Thymus (tissue), 11 donors: ENCODE measurements around the gene SLC47A1. TPM values are rescaled to one million over a fixed set of nuclear protein-coding genes. Genes with fewer than 3 reads are reported as not detected.
"Not testable (repeated sequence)": the region's sequence is repeated elsewhere in the genome, so short reads cannot be mapped to it uniquely, and the experiment has no call there.

ENCODE experiments used
- DNase-seq, 9 donors: peaks; one replicate each; pipeline ENCODE4 v3.0.0-alpha.2; 2013; ENCODE audit warnings: low spot score in 9 of 9, low read depth in 6 of 9, missing footprints in 1 of 9
- H3K27ac ChIP-seq, 2 donors: one replicate each; pipeline ENCODE4 v1.5.1; 2013; ENCODE audit warnings: control low read depth in 1 of 2, low read depth in 1 of 2, low read length in 1 of 2, mild to moderate bottlenecking in 1 of 2, moderate library complexity in 1 of 2
- H3K27me3 ChIP-seq, 2 donors: one replicate each; pipeline ENCODE4 v1.5.1; 2013; ENCODE audit warnings: low read length in 1 of 2; ENCODE audit not compliant: control insufficient read depth in 2 of 2, insufficient read depth in 1 of 2
- H3K36me3 ChIP-seq, 2 donors: one replicate each; pipeline ENCODE4 v1.5.1; 2013; ENCODE audit warnings: low read length in 1 of 2, mild to moderate bottlenecking in 1 of 2, moderate library complexity in 1 of 2; ENCODE audit not compliant: control insufficient read depth in 2 of 2, insufficient read depth in 2 of 2
- H3K4me1 ChIP-seq, 2 donors: one replicate each; pipeline ENCODE4 v1.5.1; 2013; ENCODE audit warnings: low read length in 2 of 2; ENCODE audit not compliant: control insufficient read depth in 2 of 2, insufficient read depth in 2 of 2
- H3K4me3 ChIP-seq, 2 donors: one replicate each; pipeline ENCODE4 v1.5.1; 2013; ENCODE audit warnings: low read length in 2 of 2, control low read depth in 1 of 2, mild to moderate bottlenecking in 1 of 2
- H3K9me3 ChIP-seq, 2 donors: one replicate each; pipeline ENCODE4 v1.5.1; 2013; ENCODE audit warnings: low read length in 1 of 2, mild to moderate bottlenecking in 1 of 2; ENCODE audit not compliant: control insufficient read depth in 2 of 2, insufficient read depth in 1 of 2
- WGBS: extraction: QIAGEN DNeasy Blood & Tissue Kit; methylation state at CpG from one replicate; pipeline ENCODE4 v1.1.7; 2013; 5-methylcytosine and 5-hydroxymethylcytosine counted together
- polyA plus RNA-seq: library from polyadenylated mRNA; stranded (reverse); fragments of 200-250 nt; gene quantifications from one replicate; pipeline ENCODE4 v1.2.3, GENCODE V29; 2013
- total RNA-seq: library from RNA; stranded (reverse); fragments of 120-200 nt; gene quantifications from one replicate; pipeline ENCODE4 v1.2.4, GENCODE V29; 2013
- donor health status: healthy.

Gene SLC47A1
- total and polyA plus RNA-seq, 2 donors: 0.33 to 1.4 TPM

GRCh38 chr17:19497624-19498023 is 36.0 kb upstream of the SLC47A1 start:
- no peak for DNase-seq
- no peaks in the 10 kb centered on the region for H3K4me1 ChIP-seq
- H3K36me3 ChIP-seq: no peaks in the 10 kb centered on the region
- H3K27me3 ChIP-seq: peaks cover 0 to 10% of the 10 kb centered on the region in 2 donors
- H3K27ac ChIP-seq: no peak overlapping the region
- H3K9me3 ChIP-seq: no peaks in the 10 kb centered on the region
- no peak overlapping the region for H3K4me3 ChIP-seq

DNA sequence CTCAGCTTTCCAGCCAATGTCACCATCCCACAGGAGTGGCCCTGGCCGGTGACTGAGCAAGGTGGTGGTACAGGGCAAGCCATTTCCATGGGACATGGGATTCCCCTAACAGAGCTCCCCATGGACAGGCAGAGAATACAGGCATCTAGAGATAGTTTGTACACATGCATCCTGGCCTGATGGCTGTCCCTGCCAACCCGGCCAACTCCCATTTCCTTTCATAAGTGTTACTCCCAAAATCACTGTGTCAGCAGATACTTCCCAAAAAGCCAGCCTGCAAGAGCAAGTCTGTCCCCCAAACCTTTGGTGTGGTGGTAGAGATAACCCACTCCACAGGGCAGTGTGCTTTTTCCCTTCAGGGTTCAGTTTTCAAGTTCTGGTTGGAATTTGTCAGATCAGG is 32.4 kb upstream of the SLC47A1 start:
- no peak overlapping the region for H3K27ac ChIP-seq

GRCh38 chr17:19502517-19502916 is 31.1 kb upstream of the SLC47A1 start:
- Histone ChIP-seq H3K27ac (no peak overlapping the region), H3K9me3 (no peaks in the 10 kb centered on the region), H3K27me3 (peaks cover 14 to 42% of the 10 kb centered on the region in 2 donors), H3K36me3 (no peaks in the 10 kb centered on the region), H3K4me3 (no peak overlapping the region), H3K4me1 (no peaks in the 10 kb centered on the region)
- 91% methylated on average over 9 of the region's 9 CpGs for WGBS
- no peak for DNase-seq

More for the DNA sequence above, 32.4 kb upstream of the SLC47A1 start:
- DNase-seq: no peak
- no peaks in the 10 kb centered on the region for H3K36me3 ChIP-seq
- H3K4me3 ChIP-seq: no peak overlapping the region
- WGBS: 94% methylated on average over 2 of the region's 2 CpGs
- no peaks in the 10 kb centered on the region for H3K9me3 ChIP-seq
- H3K27me3 ChIP-seq: peaks cover 5 to 31% of the 10 kb centered on the region in 2 donors
- no peaks in the 10 kb centered on the region for H3K4me1 ChIP-seq

DNA sequence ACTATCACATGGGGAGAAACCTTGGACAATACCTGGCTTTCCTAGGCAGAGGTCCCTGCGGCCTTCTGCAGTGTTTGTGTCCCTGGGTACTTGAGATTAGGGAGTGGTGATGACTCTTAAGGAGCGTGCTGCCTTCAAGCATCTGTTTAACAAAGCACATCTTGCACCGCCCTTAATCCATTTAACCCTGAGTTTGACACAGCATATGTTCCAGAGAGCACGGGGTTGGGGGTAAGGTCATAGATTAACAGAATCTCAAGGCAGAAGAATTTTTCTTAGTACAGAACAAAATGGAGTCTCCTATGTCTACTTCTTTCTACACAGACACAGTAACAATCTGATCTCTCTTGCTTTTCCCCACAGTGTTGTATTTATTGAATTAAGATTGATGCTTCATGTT is 28.1 kb upstream of the SLC47A1 start:
- not testable (repeated sequence) for H3K4me1 ChIP-seq, H3K36me3 ChIP-seq, H3K4me3 ChIP-seq, H3K9me3 ChIP-seq, H3K27ac ChIP-seq, DNase-seq
- peaks cover 25 to 62% of the 10 kb centered on the region in 2 donors for H3K27me3 ChIP-seq
- WGBS: 90% methylated on average over 2 of the region's 4 CpGs

GRCh38 chr17:19507775-19508576 is 25.7 kb upstream of the SLC47A1 start:
- H3K9me3 ChIP-seq: no peaks in the 10 kb centered on the region
- no peaks in the 10 kb centered on the region for H3K36me3 ChIP-seq
- peak overlapping the region; percentile 52 to 68 for H3K4me3 ChIP-seq
- WGBS: under 1% methylated on average over 60 of the region's 60 CpGs
- peak; percentile 46 to 89 (median 59) for DNase-seq
- H3K4me1 ChIP-seq: peaks cover 3 to 4% of the 10 kb centered on the region in 2 donors
- H3K27me3 ChIP-seq: peaks cover 25 to 59% of the 10 kb centered on the region in 2 donors
- peak overlapping the region; percentile 37 to 65 for H3K27ac ChIP-seq

DNA sequence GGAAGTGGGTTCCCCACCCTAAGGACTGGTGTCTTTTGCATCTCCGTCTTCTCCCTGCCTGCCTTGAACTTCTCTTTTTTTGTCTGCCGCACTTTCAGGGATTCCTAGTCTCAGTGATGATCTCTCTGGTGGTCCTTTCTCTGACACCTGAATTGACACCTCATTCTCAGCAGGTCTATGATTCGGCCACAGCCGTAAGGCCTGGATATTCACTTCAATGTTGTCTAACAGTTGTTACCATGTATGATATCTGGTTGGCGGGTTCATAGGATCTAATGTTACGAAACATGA is 25.1 kb upstream of the SLC47A1 start:
- Histone ChIP-seq H3K27ac (peak overlapping the region in 1 of 2 donors; percentile 46), H3K4me3 (peak overlapping the region; percentile 52 to 68), H3K36me3 (no peaks in the 10 kb centered on the region), H3K9me3 (no peaks in the 10 kb centered on the region), H3K27me3 (peaks cover 25 to 58% of the 10 kb centered on the region in 2 donors), H3K4me1 (peaks cover 3 to 4% of the 10 kb centered on the region in 2 donors)
- DNase-seq: no peak
- WGBS: 40% methylated on average over 6 of the region's 6 CpGs

DNA sequence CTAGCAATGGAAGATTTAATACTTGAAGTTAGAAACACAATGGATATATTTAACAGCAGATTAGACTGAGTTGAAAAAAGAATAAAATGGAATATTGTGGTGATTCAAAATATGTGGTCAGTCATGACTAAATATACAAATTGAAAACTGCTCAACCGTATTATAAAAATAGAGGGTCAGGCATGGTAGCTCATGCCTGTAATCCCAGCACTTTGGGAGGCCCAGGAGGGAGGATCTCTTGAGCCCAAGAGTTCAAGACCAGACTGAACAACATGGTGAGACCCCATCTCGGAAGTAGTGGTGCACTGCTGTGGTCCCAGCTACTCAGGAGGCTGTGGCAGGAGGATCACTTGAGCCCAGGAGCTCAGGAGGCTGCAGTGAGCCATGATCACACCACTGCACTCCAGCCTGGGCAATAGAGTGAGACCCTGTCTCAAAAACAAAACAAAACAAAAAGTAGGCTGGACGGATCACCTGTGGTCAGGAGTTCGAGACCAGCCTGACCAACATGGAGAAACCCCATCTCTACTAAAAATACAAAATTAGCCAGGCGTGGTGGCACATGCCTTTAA is 24.3 kb upstream of the SLC47A1 start:
- not testable (repeated sequence) for H3K27ac ChIP-seq, DNase-seq
- WGBS: 96% methylated on average over 5 of the region's 5 CpGs

DNA sequence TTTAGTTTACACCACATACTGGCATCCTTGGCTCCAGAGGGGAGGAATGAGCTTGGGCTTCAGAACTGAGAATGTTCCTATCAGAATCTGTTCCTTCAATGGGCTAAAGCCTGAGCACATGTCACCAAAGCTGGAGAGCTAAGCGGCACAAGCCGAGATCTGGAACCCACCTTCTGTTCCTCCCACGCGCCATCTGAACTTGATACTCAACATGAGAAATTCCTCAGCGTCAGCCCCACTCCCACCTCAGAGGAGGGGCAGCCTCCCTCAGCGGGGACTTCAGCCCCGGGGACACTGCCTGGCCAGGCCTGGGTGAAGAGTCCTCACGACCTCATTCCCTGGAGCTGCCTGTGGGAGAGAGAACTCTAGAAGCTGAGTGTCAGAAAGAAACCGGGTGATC is 22.8 kb upstream of the SLC47A1 start:
- H3K27ac ChIP-seq: no peak overlapping the region

More for the DNA sequence above, 24.3 kb upstream of the SLC47A1 start:
- H3K4me3 ChIP-seq, H3K9me3 ChIP-seq, H3K36me3 ChIP-seq, H3K4me1 ChIP-seq: not testable (repeated sequence)
- H3K27me3 ChIP-seq: peaks cover 25 to 54% of the 10 kb centered on the region in 2 donors

GRCh38 chr17:19513897-19514488 is 19.7 kb upstream of the SLC47A1 start:
- WGBS: 20% methylated on average over 13 of the region's 13 CpGs
- H3K27ac ChIP-seq: no peak overlapping the region

More for the DNA sequence above, 22.8 kb upstream of the SLC47A1 start:
- Histone ChIP-seq H3K4me1 (peaks cover 3 to 4% of the 10 kb centered on the region in 2 donors), H3K27me3 (peaks cover 23 to 45% of the 10 kb centered on the region in 2 donors), H3K36me3 (no peaks in the 10 kb centered on the region), H3K4me3 (no peak overlapping the region), H3K9me3 (no peaks in the 10 kb centered on the region)
- WGBS: 88% methylated on average over 9 of the region's 9 CpGs
- no peak for DNase-seq

More at GRCh38 chr17:19513897-19514488, 19.7 kb upstream of the SLC47A1 start:
- peak in 7 of 9 donors; percentile 21 to 60 (median 45) for DNase-seq
- H3K4me1 ChIP-seq: no peaks in the 10 kb centered on the region
- no peak overlapping the region for H3K4me3 ChIP-seq
- peaks cover 0 to 18% of the 10 kb centered on the region in 2 donors for H3K27me3 ChIP-seq
- no peaks in the 10 kb centered on the region for H3K36me3 ChIP-seq
- H3K9me3 ChIP-seq: no peaks in the 10 kb centered on the region
